T1000 (cell line): Measurements from ENCODE around the gene PTK6.
"Not testable (repeated sequence)": the region's sequence is repeated elsewhere in the genome, so short reads cannot be mapped to it uniquely, and the experiment has no call there.

Experiments
- DNase-seq: peaks from one replicate; lab custom pipeline; 2025; ENCODE audit warnings: mixed read lengths; lab: John Stamatoyannopoulos, UW

PTK6 gene

GRCh38 chr20:63536997-63537524 is at the start of gene PTK6:
Gene PTK6, minus strand, starts transcription at chr20:63537376. Its CDS starts 62 bp downstream, at chr20:63537314.
- no peak for DNase-seq

GRCh38 chr20:63586797-63587196 is 49.6 kb upstream of the PTK6 start:
- DNase-seq = no peak

GRCh38 chr20:63585616-63586565 is 48.7 kb upstream of the PTK6 start:
- no peak for DNase-seq

- no peak for DNase-seq
These were observed 45.3 kb upstream of the PTK6 start for GRCh38 chr20:63582382-63583063.

- no peak for DNase-seq
These were observed 43.8 kb upstream of the PTK6 start for GRCh38 chr20:63580796-63581461.

- DNase-seq = no peak
These were observed 42.0 kb upstream of the PTK6 start for GRCh38 chr20:63579017-63579694.

GRCh38 chr20:63578224-63579016 is 41.2 kb upstream of the PTK6 start:
- no peak for DNase-seq

GRCh38 chr20:63577317-63577894 is 40.2 kb upstream of the PTK6 start:
- DNase-seq = no peak

GRCh38 chr20:63576311-63576710 is 39.1 kb upstream of the PTK6 start:
- no peak for DNase-seq

GRCh38 chr20:63574829-63575743 is 37.9 kb upstream of the PTK6 start:
- DNase-seq = no peak

- DNase-seq = peak; percentile 36
These were observed 37.1 kb upstream of the PTK6 start, which contains the start of gene HELZ2 for GRCh38 chr20:63574156-63574828. Gene HELZ2, minus strand, starts transcription at chr20:63574239. Its CDS starts 1,854 bp downstream, at chr20:63572385.

- no peak for DNase-seq
These were observed 36.5 kb upstream of the PTK6 start for GRCh38 chr20:63573647-63574131.

- DNase-seq = no peak
These were observed 35.8 kb upstream of the PTK6 start for GRCh38 chr20:63572788-63573646.

- DNase-seq = no peak
These were observed 35.1 kb upstream of the PTK6 start for GRCh38 chr20:63572071-63572787.

GRCh38 chr20:63571087-63571478 is 33.9 kb upstream of the PTK6 start:
- not testable (repeated sequence) for DNase-seq

- no peak for DNase-seq
These were observed 33.3 kb upstream of the PTK6 start for GRCh38 chr20:63570281-63571086.
